Testis (tissue), 3 donors: Measurements from ENCODE around the gene SCN3A. TPM values are rescaled to one million over a fixed set of nuclear protein-coding genes. Genes with fewer than 3 reads are reported as not detected.
A peak's percentile ranks its signal among the peaks of the same experiment; 100 is the strongest.

Source experiments
- DNase-seq: peaks from one replicate; pipeline ENCODE4 v3.0.0-alpha.2; 2019
- H3K27ac ChIP-seq, 2 donors: fragments of 200-600 bp; sonication (generic); one replicate each; pipeline ENCODE4 v1.5.1; 2019
- H3K27me3 ChIP-seq: fragments of 200-600 bp; sonication (generic); one replicate; pipeline ENCODE4 v1.5.1; 2019
- H3K36me3 ChIP-seq: fragments of 200-600 bp; sonication (generic); one replicate; pipeline ENCODE4 v1.5.1; 2017; ENCODE audit warnings: low read depth; ENCODE audit errors: missing control alignments
- H3K4me1 ChIP-seq: fragments of 200-600 bp; sonication (generic); one replicate; pipeline ENCODE4 v1.5.1; 2019
- H3K4me3 ChIP-seq, 2 donors: fragments of 200-600 bp; sonication (generic); one replicate each; pipeline ENCODE4 v1.5.1; 2017 to 2019
- H3K9me3 ChIP-seq: fragments of 200-600 bp; sonication (generic); one replicate; pipeline ENCODE4 v1.5.1; 2017
- POLR2A ChIP-seq: fragments of 450-650 bp; IDR thresholded peaks from one replicate; pipeline ENCODE4 v1.6.1; 2017; ENCODE audit warnings: antibody characterized with exemption, mild to moderate bottlenecking, moderate library complexity
- WGBS, 2 donors: methylation state at CpG; one replicate each; pipeline ENCODE4 v1.1.5; 2018; 5-methylcytosine and 5-hydroxymethylcytosine counted together
- intact Hi-C: fragments of 100-400 bp; cut with DNase I; formaldehyde crosslinking; loops from one replicate; pipeline ENCODE4 v1.15.1; 2023; ENCODE audit warnings: low total_unique reads
- polyA plus RNA-seq: library from polyadenylated mRNA; stranded (reverse); fragments of 350-450 nt; fragmentation: Illumina TruSeq; extraction: RNeasy Lipid Tissue Mini Kit (QIAGEN cat#74804); gene quantifications from one replicate; pipeline ENCODE4 v1.2.3, GENCODE V29; 2014; ENCODE audit warnings: low read depth, low replicate concordance; ENCODE audit not compliant: insufficient read depth
- total RNA-seq, 2 donors: library from RNA; depleted of rRNA; stranded (reverse); fragments of >200 nt; gene quantifications; one replicate each; pipeline ENCODE4 v1.2.3, GENCODE V29; 2016
- TF ChIP-seq, protein P1 (sequence below), 3 experiments: fragments of 450-650 bp in 2 of 3; fragments of 200-600 bp in 1 of 3; sonication (generic) in 1 of 3; IDR thresholded peaks; one replicate each; pipeline ENCODE4 v1.5.1; 2016 to 2019; ENCODE audit warnings: antibody characterized with exemption in 3 of 3, mild to moderate bottlenecking in 2 of 3, moderate library complexity in 1 of 3

The SCN3A gene
- total and polyA plus RNA-seq, 3 donors from 2014 or later: 3.7 to 6.9 (median 6.3) TPM

DNA sequence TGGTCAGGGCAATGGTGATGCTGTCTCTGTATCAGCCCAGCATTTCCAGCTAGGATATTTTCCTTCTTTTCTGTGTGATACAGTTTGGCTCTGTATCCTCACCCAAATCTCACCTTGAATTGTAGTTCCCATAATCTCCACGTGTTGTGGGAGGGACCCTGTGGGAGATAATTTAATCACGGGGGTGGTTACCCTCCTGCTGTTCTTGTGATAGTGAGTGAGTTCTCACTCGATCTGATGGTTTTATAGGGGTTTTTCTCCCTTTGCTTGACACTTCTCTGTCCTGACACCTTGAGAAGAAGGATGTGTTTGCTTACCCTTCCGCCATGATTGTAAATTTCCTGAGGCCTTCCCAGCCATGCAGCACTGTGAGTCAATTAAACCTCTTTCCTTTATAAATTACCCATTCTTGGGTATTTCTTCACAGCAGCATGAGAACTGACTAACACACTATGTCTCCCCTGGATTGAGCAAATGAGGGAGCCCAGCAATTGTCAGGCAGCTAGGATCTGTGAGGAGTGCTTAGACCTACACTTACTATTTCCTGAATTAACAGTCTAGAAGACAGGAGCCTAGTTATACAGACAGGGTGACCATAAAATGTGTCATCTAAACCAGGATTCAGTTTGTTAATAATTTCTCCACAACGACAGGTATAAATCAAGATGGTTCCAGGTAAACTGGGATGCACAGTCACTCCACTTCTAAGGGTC lies 41.4 kb upstream of the SCN3A start:
- WGBS, 2 donors: 43 to 45% methylated on average over 5 of the region's 5 CpGs

GRCh38 chr2:165240916-165241315 lies 37.1 kb upstream of the SCN3A start:
- WGBS, 2 donors: 87 to 89% methylated on average over 2 of the region's 2 CpGs
- Histone ChIP-seq H3K27ac (no peak overlapping the region), H3K27me3 (no peaks in the 10 kb centered on the region), H3K4me1 (no peaks in the 10 kb centered on the region), H3K4me3 (no peak overlapping the region), H3K36me3 (no peaks in the 10 kb centered on the region), H3K9me3 (no peaks in the 10 kb centered on the region)
- intact Hi-C loops: no loop called here
- no peak for TF ChIP-seq POLR2A
- TF ChIP-seq, protein P1, sequence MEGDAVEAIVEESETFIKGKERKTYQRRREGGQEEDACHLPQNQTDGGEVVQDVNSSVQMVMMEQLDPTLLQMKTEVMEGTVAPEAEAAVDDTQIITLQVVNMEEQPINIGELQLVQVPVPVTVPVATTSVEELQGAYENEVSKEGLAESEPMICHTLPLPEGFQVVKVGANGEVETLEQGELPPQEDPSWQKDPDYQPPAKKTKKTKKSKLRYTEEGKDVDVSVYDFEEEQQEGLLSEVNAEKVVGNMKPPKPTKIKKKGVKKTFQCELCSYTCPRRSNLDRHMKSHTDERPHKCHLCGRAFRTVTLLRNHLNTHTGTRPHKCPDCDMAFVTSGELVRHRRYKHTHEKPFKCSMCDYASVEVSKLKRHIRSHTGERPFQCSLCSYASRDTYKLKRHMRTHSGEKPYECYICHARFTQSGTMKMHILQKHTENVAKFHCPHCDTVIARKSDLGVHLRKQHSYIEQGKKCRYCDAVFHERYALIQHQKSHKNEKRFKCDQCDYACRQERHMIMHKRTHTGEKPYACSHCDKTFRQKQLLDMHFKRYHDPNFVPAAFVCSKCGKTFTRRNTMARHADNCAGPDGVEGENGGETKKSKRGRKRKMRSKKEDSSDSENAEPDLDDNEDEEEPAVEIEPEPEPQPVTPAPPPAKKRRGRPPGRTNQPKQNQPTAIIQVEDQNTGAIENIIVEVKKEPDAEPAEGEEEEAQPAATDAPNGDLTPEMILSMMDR (IDR thresholded peaks at IDR 0.05): no peak
- no peak for DNase-seq

More for the DNA sequence above, 41.4 kb upstream of the SCN3A start:
- no peaks in the 10 kb centered on the region for H3K27me3 ChIP-seq
- H3K9me3 ChIP-seq: no peaks in the 10 kb centered on the region
- H3K4me3 ChIP-seq: no peak overlapping the region
- intact Hi-C loops: no loop called here
- H3K27ac ChIP-seq: no peak overlapping the region
- TF ChIP-seq POLR2A: no peak
- TF ChIP-seq, protein P1 (IDR thresholded peaks at IDR 0.05): no peak
- H3K36me3 ChIP-seq: no peaks in the 10 kb centered on the region
- DNase-seq: no peak
- no peaks in the 10 kb centered on the region for H3K4me1 ChIP-seq

GRCh38 chr2:165239856-165240515 lies 36.1 kb upstream of the SCN3A start:
- DNase-seq: no peak
- H3K4me3 ChIP-seq: no peak overlapping the region
- no peaks in the 10 kb centered on the region for H3K9me3 ChIP-seq
- intact Hi-C loops: no loop called here
- H3K36me3 ChIP-seq: no peaks in the 10 kb centered on the region
- H3K27me3 ChIP-seq: no peaks in the 10 kb centered on the region
- no peak overlapping the region for H3K27ac ChIP-seq
- TF ChIP-seq POLR2A: no peak
- TF ChIP-seq, protein P1 (IDR thresholded peaks at IDR 0.05): no peak
- H3K4me1 ChIP-seq: no peaks in the 10 kb centered on the region
- WGBS, 2 donors: 68 to 80% methylated on average over 4 of the region's 4 CpGs

DNA sequence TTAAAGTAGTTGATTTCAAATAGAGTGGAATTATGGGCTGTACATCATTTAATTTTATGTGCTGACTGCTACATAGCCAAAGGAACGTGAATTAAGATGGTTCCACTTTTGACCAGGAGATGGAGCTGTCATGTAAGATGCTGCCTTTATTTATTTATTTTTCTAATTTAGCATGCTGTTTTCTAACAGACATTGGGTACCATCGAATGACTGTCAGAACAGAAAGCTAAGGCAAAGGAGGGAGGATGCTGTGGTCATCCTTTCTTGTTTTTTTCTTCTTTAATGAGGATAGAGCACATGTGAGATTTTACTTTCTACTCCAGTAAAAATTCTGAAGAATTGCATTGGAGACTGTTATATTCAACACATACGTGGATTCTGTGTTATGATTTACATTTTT lies 35.4 kb upstream of the SCN3A start, which contains the start of gene SCN2A:
Gene SCN2A, plus strand, starts transcription at position 185 of the 400 bp plus-strand sequence. CDS start 56,410 bp downstream, outside the sequence.
- intact Hi-C loops: no loop called here
- Histone ChIP-seq H3K4me3 (no peak within 1 kb of the TSS), H3K27me3 (no peaks in the 10 kb centered on the region), H3K9me3 (no peaks in the 10 kb centered on the region), H3K27ac (no peak within 1 kb of the TSS), H3K36me3 (no peaks in the 10 kb centered on the region), H3K4me1 (no peaks in the 10 kb centered on the region)
- no peak for DNase-seq
- TF ChIP-seq, protein P1 (IDR thresholded peaks at IDR 0.05): peak; percentile 13 to 50 (median 38)
- TF ChIP-seq POLR2A: no peak
- 32 to 40% methylated on average over 3 of the region's 3 CpGs for WGBS, 2 donors
